B cell (primary cell): ENCODE data around the gene CD101.

Experiments
- EZH2 ChIP-seq: IDR thresholded peaks from 2 replicates; pipeline ENCODE4 v1.6.1; 2012; ENCODE audit warnings: borderline replicate concordance, low read depth, mild to moderate bottlenecking, moderate library complexity, low read length; ENCODE audit not compliant: insufficient read depth, poor library complexity, severe bottlenecking
- TF ChIP-seq, protein P1 (sequence below): fragments of 200-600 bp; IDR thresholded peaks from one replicate; pipeline ENCODE4 v1.8.0; 2022; ENCODE audit warnings: antibody characterized with exemption, mild to moderate bottlenecking

- TF ChIP-seq, protein P1, sequence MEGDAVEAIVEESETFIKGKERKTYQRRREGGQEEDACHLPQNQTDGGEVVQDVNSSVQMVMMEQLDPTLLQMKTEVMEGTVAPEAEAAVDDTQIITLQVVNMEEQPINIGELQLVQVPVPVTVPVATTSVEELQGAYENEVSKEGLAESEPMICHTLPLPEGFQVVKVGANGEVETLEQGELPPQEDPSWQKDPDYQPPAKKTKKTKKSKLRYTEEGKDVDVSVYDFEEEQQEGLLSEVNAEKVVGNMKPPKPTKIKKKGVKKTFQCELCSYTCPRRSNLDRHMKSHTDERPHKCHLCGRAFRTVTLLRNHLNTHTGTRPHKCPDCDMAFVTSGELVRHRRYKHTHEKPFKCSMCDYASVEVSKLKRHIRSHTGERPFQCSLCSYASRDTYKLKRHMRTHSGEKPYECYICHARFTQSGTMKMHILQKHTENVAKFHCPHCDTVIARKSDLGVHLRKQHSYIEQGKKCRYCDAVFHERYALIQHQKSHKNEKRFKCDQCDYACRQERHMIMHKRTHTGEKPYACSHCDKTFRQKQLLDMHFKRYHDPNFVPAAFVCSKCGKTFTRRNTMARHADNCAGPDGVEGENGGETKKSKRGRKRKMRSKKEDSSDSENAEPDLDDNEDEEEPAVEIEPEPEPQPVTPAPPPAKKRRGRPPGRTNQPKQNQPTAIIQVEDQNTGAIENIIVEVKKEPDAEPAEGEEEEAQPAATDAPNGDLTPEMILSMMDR = no peak
- no peak for TF ChIP-seq EZH2
Measured at GRCh38 chr1:117029685-117030084, 28.1 kb downstream of the CD101 start.
